ENCODE measurements around the gene PHACTR3.
A peak's percentile ranks its signal among the peaks of the same experiment; 100 is the strongest.

The PHACTR3 gene

GRCh38 chr20:59597240-59597639 lies 7.1 kb upstream of the PHACTR3 start:
- Mint-ChIP-seq H3K4me1 (no peaks in the 10 kb centered on the region), H3K27ac (no peak overlapping the region), H3K27me3 (peaks cover 43% of the 10 kb centered on the region), H3K36me3 (no peaks in the 10 kb centered on the region), H3K4me3 (no peak overlapping the region), H3K9me3 (no peaks in the 10 kb centered on the region)
- ATAC-seq = no peak

GRCh38 chr20:59598625-59599310 lies 5.6 kb upstream of the PHACTR3 start:
- peaks cover 59% of the 10 kb centered on the region for H3K27me3 Mint-ChIP-seq
- no peaks in the 10 kb centered on the region for H3K36me3 Mint-ChIP-seq
- no peaks in the 10 kb centered on the region for H3K9me3 Mint-ChIP-seq
- no peaks in the 10 kb centered on the region for H3K4me1 Mint-ChIP-seq
- no peak overlapping the region for H3K4me3 Mint-ChIP-seq
- ATAC-seq = no peak
- no peak overlapping the region for H3K27ac Mint-ChIP-seq

GRCh38 chr20:59599941-59600340 lies 4.4 kb upstream of the PHACTR3 start:
- Mint-ChIP-seq H3K4me1 (no peaks in the 10 kb centered on the region), H3K9me3 (no peaks in the 10 kb centered on the region), H3K27ac (no peak overlapping the region), H3K36me3 (no peaks in the 10 kb centered on the region), H3K4me3 (no peak overlapping the region), H3K27me3 (peaks cover 53% of the 10 kb centered on the region)
- ATAC-seq = no peak

- Mint-ChIP-seq H3K27me3 (peaks cover 52% of the 10 kb centered on the region), H3K4me1 (no peaks in the 10 kb centered on the region), H3K27ac (no peak overlapping the region), H3K36me3 (no peaks in the 10 kb centered on the region), H3K9me3 (no peaks in the 10 kb centered on the region), H3K4me3 (no peak overlapping the region)
- no peak for ATAC-seq
Observed at GRCh38 chr20:59600472-59600871, 3.9 kb upstream of the PHACTR3 start.

- no peaks in the 10 kb centered on the region for H3K4me1 Mint-ChIP-seq
- H3K9me3 Mint-ChIP-seq = no peaks in the 10 kb centered on the region
- peaks cover 44% of the 10 kb centered on the region for H3K27me3 Mint-ChIP-seq
- no peaks in the 10 kb centered on the region for H3K36me3 Mint-ChIP-seq
- H3K27ac Mint-ChIP-seq = no peak overlapping the region
- no peak overlapping the region for H3K4me3 Mint-ChIP-seq
- ATAC-seq = no peak
Observed at GRCh38 chr20:59602546-59603080, 1.7 kb upstream of the PHACTR3 start.

- peak; percentile 14 for ATAC-seq
- Mint-ChIP-seq H3K27me3 (peaks cover 44% of the 10 kb centered on the region), H3K4me3 (no peak overlapping the region), H3K9me3 (no peaks in the 10 kb centered on the region), H3K4me1 (no peaks in the 10 kb centered on the region), H3K27ac (no peak overlapping the region), H3K36me3 (no peaks in the 10 kb centered on the region)
Observed at GRCh38 chr20:59603176-59603575, 1.2 kb upstream of the PHACTR3 start.

GRCh38 chr20:59604741-59605600 lies 631 bp downstream of the PHACTR3 start:
- H3K4me1 Mint-ChIP-seq = no peaks in the 10 kb centered on the region
- ATAC-seq = no peak
- H3K27me3 Mint-ChIP-seq = peaks cover 51% of the 10 kb centered on the region
- no peaks in the 10 kb centered on the region for H3K9me3 Mint-ChIP-seq
- no peaks in the 10 kb centered on the region for H3K36me3 Mint-ChIP-seq
- no peak overlapping the region for H3K4me3 Mint-ChIP-seq
- H3K27ac Mint-ChIP-seq = no peak overlapping the region

GRCh38 chr20:59605601-59606364 lies 1.4 kb downstream of the PHACTR3 start:
- Mint-ChIP-seq H3K27ac (no peak overlapping the region), H3K4me1 (no peaks in the 10 kb centered on the region), H3K9me3 (no peaks in the 10 kb centered on the region), H3K27me3 (peaks cover 45% of the 10 kb centered on the region), H3K36me3 (no peaks in the 10 kb centered on the region), H3K4me3 (no peak overlapping the region)
- ATAC-seq = no peak

- H3K36me3 Mint-ChIP-seq = no peaks in the 10 kb centered on the region
- peaks cover 49% of the 10 kb centered on the region for H3K27me3 Mint-ChIP-seq
- H3K9me3 Mint-ChIP-seq = no peaks in the 10 kb centered on the region
- no peaks in the 10 kb centered on the region for H3K4me1 Mint-ChIP-seq
- no peak overlapping the region for H3K27ac Mint-ChIP-seq
- no peak for ATAC-seq
- no peak overlapping the region for H3K4me3 Mint-ChIP-seq
Observed at GRCh38 chr20:59606566-59606965, 2.2 kb downstream of the PHACTR3 start.

GRCh38 chr20:59608396-59608795 lies 4.1 kb downstream of the PHACTR3 start:
- peaks cover 38% of the 10 kb centered on the region for H3K27me3 Mint-ChIP-seq
- H3K36me3 Mint-ChIP-seq = no peaks in the 10 kb centered on the region
- ATAC-seq = no peak
- no peaks in the 10 kb centered on the region for H3K4me1 Mint-ChIP-seq
- no peaks in the 10 kb centered on the region for H3K9me3 Mint-ChIP-seq
- H3K27ac Mint-ChIP-seq = no peak overlapping the region
- no peak overlapping the region for H3K4me3 Mint-ChIP-seq

- Mint-ChIP-seq H3K4me1 (no peaks in the 10 kb centered on the region), H3K27me3 (peaks cover 33% of the 10 kb centered on the region), H3K36me3 (no peaks in the 10 kb centered on the region), H3K9me3 (no peaks in the 10 kb centered on the region), H3K4me3 (no peak overlapping the region), H3K27ac (no peak overlapping the region)
- no peak for ATAC-seq
Observed at GRCh38 chr20:59608871-59609270, 4.5 kb downstream of the PHACTR3 start.

- H3K27me3 Mint-ChIP-seq = peaks cover 31% of the 10 kb centered on the region
- no peak overlapping the region for H3K27ac Mint-ChIP-seq
- no peak for ATAC-seq
- H3K9me3 Mint-ChIP-seq = no peaks in the 10 kb centered on the region
- H3K4me1 Mint-ChIP-seq = no peaks in the 10 kb centered on the region
- H3K36me3 Mint-ChIP-seq = no peaks in the 10 kb centered on the region
- no peak overlapping the region for H3K4me3 Mint-ChIP-seq
Observed at GRCh38 chr20:59611286-59611685, 6.9 kb downstream of the PHACTR3 start.

GRCh38 chr20:59613861-59614260 lies 9.5 kb downstream of the PHACTR3 start:
- no peaks in the 10 kb centered on the region for H3K9me3 Mint-ChIP-seq
- no peak for ATAC-seq
- no peaks in the 10 kb centered on the region for H3K36me3 Mint-ChIP-seq
- H3K4me1 Mint-ChIP-seq = no peaks in the 10 kb centered on the region
- peaks cover 32% of the 10 kb centered on the region for H3K27me3 Mint-ChIP-seq
- H3K4me3 Mint-ChIP-seq = no peak overlapping the region
- no peak overlapping the region for H3K27ac Mint-ChIP-seq

GRCh38 chr20:59614714-59615113 lies 10.4 kb downstream of the PHACTR3 start:
- Mint-ChIP-seq H3K36me3 (no peaks in the 10 kb centered on the region), H3K4me1 (no peaks in the 10 kb centered on the region), H3K27me3 (peaks cover 23% of the 10 kb centered on the region), H3K9me3 (no peaks in the 10 kb centered on the region), H3K4me3 (no peak overlapping the region), H3K27ac (no peak overlapping the region)
- no peak for ATAC-seq

GRCh38 chr20:59616306-59616705 lies 12.0 kb downstream of the PHACTR3 start:
- Mint-ChIP-seq H3K4me1 (no peaks in the 10 kb centered on the region), H3K27me3 (peaks cover 20% of the 10 kb centered on the region), H3K4me3 (no peak overlapping the region), H3K27ac (no peak overlapping the region), H3K9me3 (no peaks in the 10 kb centered on the region), H3K36me3 (no peaks in the 10 kb centered on the region)
- no peak for ATAC-seq
